Effector memory CD4-positive, alpha-beta T cell (primary cell): ENCODE results near the gene FBRSL1.

Experiments used
- DNase-seq, 3 donors: peaks; one replicate each; pipeline ENCODE4 v3.0.0-alpha.2; 2020
- H3K27ac ChIP-seq: 2 replicates; pipeline ENCODE4 v1.7.0; 2013; ENCODE audit warnings: mild to moderate bottlenecking, low read length, moderate library complexity; ENCODE audit not compliant: insufficient read depth, poor library complexity, severe bottlenecking
- H3K27me3 ChIP-seq: replicated peaks from 2 replicates; pipeline ENCODE4 v1.7.0; 2013; ENCODE audit warnings: mild to moderate bottlenecking, low read length; ENCODE audit not compliant: insufficient read depth, control insufficient read depth, poor library complexity, severe bottlenecking
- H3K36me3 ChIP-seq: 2 replicates; pipeline ENCODE4 v1.7.0; 2013; ENCODE audit warnings: mild to moderate bottlenecking, low read length, moderate library complexity; ENCODE audit not compliant: control insufficient read depth, insufficient read depth
- H3K4me1 ChIP-seq: 2 replicates; pipeline ENCODE4 v1.7.0; 2013; ENCODE audit warnings: low read length, mild to moderate bottlenecking; ENCODE audit not compliant: control insufficient read depth, insufficient read depth, poor library complexity, severe bottlenecking
- H3K4me3 ChIP-seq: 2 replicates; pipeline ENCODE4 v1.7.0; 2013; ENCODE audit warnings: low read length, low read depth, mild to moderate bottlenecking; ENCODE audit not compliant: insufficient read depth, poor library complexity, severe bottlenecking
- H3K9me3 ChIP-seq: 2 replicates; pipeline ENCODE4 v1.7.0; 2013; ENCODE audit warnings: mild to moderate bottlenecking, low read length, moderate library complexity; ENCODE audit not compliant: control insufficient read depth

The FBRSL1 gene

GRCh38 chr12:132454193-132454932 lies 35.6 kb upstream of the FBRSL1 start:
- no peak overlapping the region for H3K27ac ChIP-seq
- no peaks in the 10 kb centered on the region for H3K27me3 ChIP-seq
- H3K4me3 ChIP-seq, result no peak overlapping the region
- no peak for DNase-seq
- H3K36me3 ChIP-seq, result no peaks in the 10 kb centered on the region
- H3K9me3 ChIP-seq, result no peaks in the 10 kb centered on the region
- peaks cover 7% of the 10 kb centered on the region for H3K4me1 ChIP-seq

GRCh38 chr12:132454933-132455418 lies 35.0 kb upstream of the FBRSL1 start:
- H3K4me1 ChIP-seq, result peaks cover 3% of the 10 kb centered on the region
- no peak overlapping the region for H3K4me3 ChIP-seq
- no peak for DNase-seq
- no peak overlapping the region for H3K27ac ChIP-seq
- H3K36me3 ChIP-seq, result no peaks in the 10 kb centered on the region
- H3K27me3 ChIP-seq, result no peaks in the 10 kb centered on the region
- no peaks in the 10 kb centered on the region for H3K9me3 ChIP-seq

GRCh38 chr12:132455565-132455964 lies 34.4 kb upstream of the FBRSL1 start:
- Histone ChIP-seq H3K4me3 (no peak overlapping the region), H3K27me3 (no peaks in the 10 kb centered on the region), H3K27ac (no peak overlapping the region)

GRCh38 chr12:132456186-132456943 lies 33.6 kb upstream of the FBRSL1 start:
- Histone ChIP-seq H3K4me3 (no peak overlapping the region), H3K4me1 (no peaks in the 10 kb centered on the region), H3K36me3 (no peaks in the 10 kb centered on the region), H3K27ac (no peak overlapping the region), H3K27me3 (no peaks in the 10 kb centered on the region), H3K9me3 (no peaks in the 10 kb centered on the region)
- DNase-seq, result no peak

More at GRCh38 chr12:132455565-132455964, 34.4 kb upstream of the FBRSL1 start:
- no peaks in the 10 kb centered on the region for H3K36me3 ChIP-seq
- no peaks in the 10 kb centered on the region for H3K9me3 ChIP-seq
- no peak for DNase-seq
- peaks cover 3% of the 10 kb centered on the region for H3K4me1 ChIP-seq

- Histone ChIP-seq H3K36me3 (no peaks in the 10 kb centered on the region), H3K4me3 (no peak overlapping the region), H3K27ac (no peak overlapping the region), H3K27me3 (no peaks in the 10 kb centered on the region), H3K9me3 (no peaks in the 10 kb centered on the region), H3K4me1 (no peaks in the 10 kb centered on the region)
- DNase-seq, result no peak
Measured at GRCh38 chr12:132456944-132457495, 32.9 kb upstream of the FBRSL1 start.

GRCh38 chr12:132458441-132458840 lies 31.5 kb upstream of the FBRSL1 start:
- no peak for DNase-seq
- H3K9me3 ChIP-seq, result no peaks in the 10 kb centered on the region
- H3K27me3 ChIP-seq, result no peaks in the 10 kb centered on the region
- peaks cover 7% of the 10 kb centered on the region for H3K4me1 ChIP-seq
- H3K4me3 ChIP-seq, result no peak overlapping the region
- no peaks in the 10 kb centered on the region for H3K36me3 ChIP-seq
- no peak overlapping the region for H3K27ac ChIP-seq

- H3K4me3 ChIP-seq, result no peak overlapping the region
- no peak overlapping the region for H3K27ac ChIP-seq
- H3K36me3 ChIP-seq, result no peaks in the 10 kb centered on the region
- H3K27me3 ChIP-seq, result no peaks in the 10 kb centered on the region
- no peaks in the 10 kb centered on the region for H3K9me3 ChIP-seq
- peaks cover 7% of the 10 kb centered on the region for H3K4me1 ChIP-seq
- no peak for DNase-seq
Measured at GRCh38 chr12:132458846-132459641, 30.9 kb upstream of the FBRSL1 start.

GRCh38 chr12:132460571-132460970 lies 29.4 kb upstream of the FBRSL1 start:
- Histone ChIP-seq H3K4me1 (peaks cover 7% of the 10 kb centered on the region), H3K4me3 (no peak overlapping the region), H3K9me3 (no peaks in the 10 kb centered on the region), H3K36me3 (no peaks in the 10 kb centered on the region), H3K27me3 (no peaks in the 10 kb centered on the region), H3K27ac (no peak overlapping the region)
- no peak for DNase-seq

GRCh38 chr12:132461526-132461925 lies 28.4 kb upstream of the FBRSL1 start:
- Histone ChIP-seq H3K9me3 (no peaks in the 10 kb centered on the region), H3K27me3 (no peaks in the 10 kb centered on the region), H3K27ac (no peak overlapping the region), H3K36me3 (no peaks in the 10 kb centered on the region), H3K4me3 (no peak overlapping the region), H3K4me1 (peaks cover 7% of the 10 kb centered on the region)
- DNase-seq, result no peak
